K562 (cell line): ENCODE measurements around the gene MEX3D. TPM values are rescaled to one million over a fixed set of nuclear protein-coding genes. Genes with fewer than 3 reads are reported as not detected.

Experiments
- CBX3 ChIP-seq, 2 experiments: IDR thresholded peaks; 1 replicate in 1 of 2; 2 replicates in 1 of 2; pipeline ENCODE4 v1.6.1; 2012; ENCODE audit warnings: inconsistent platforms in 2 of 2, low read length in 2 of 2, borderline replicate concordance in 1 of 2, control low read depth in 1 of 2
- EZH2 ChIP-seq: IDR thresholded peaks from 2 replicates; pipeline ENCODE4 v1.6.1; 2012; ENCODE audit warnings: low read depth, mild to moderate bottlenecking, inconsistent platforms, low read length, borderline replicate concordance
- FOXK2 ChIP-seq, 2 experiments: fragments of 450-650 bp; IDR thresholded peaks in 1 of 2; conservative IDR thresholded peaks in 1 of 2; 2 replicates each; pipeline ENCODE4 v1.6.1; 2016; ENCODE audit warnings: low read depth in 2 of 2, mild to moderate bottlenecking in 1 of 2
- FOXM1 ChIP-seq, 2 experiments: fragments of 450-650 bp in 1 of 2; sonication (generic) in 1 of 2; formaldehyde crosslinking in 1 of 2; IDR thresholded peaks; 2 replicates each; pipeline versions ENCODE4 v1.6.1 to v1.9.0; 2017 to 2022; ENCODE audit warnings: low read depth in 2 of 2, mild to moderate bottlenecking in 2 of 2, missing genetic modification reagents in 1 of 2, moderate library complexity in 1 of 2
- HBP1 ChIP-seq: fragments of 450-650 bp; formaldehyde crosslinking; IDR thresholded peaks from 2 replicates; pipeline ENCODE4 v1.4.0; 2022; ENCODE audit warnings: missing genetic modification characterization
- ILF3 ChIP-seq: fragments of 450-650 bp; IDR thresholded peaks from 2 replicates; pipeline ENCODE4 v1.6.1; 2018; ENCODE audit warnings: antibody characterized with exemption, mild to moderate bottlenecking, moderate library complexity, borderline replicate concordance
- MAFK ChIP-seq: IDR thresholded peaks from 2 replicates; pipeline ENCODE4 v1.6.1; 2011; ENCODE audit warnings: low read length, improper control_type of control experiment
- MTA1 ChIP-seq: fragments of 450-650 bp; IDR thresholded peaks from 2 replicates; pipeline ENCODE4 v1.6.1; 2017; ENCODE audit warnings: borderline replicate concordance
- NCOR1 ChIP-seq: fragments of 450-650 bp; IDR thresholded peaks from 2 replicates; pipeline ENCODE4 v1.6.1; 2016; ENCODE audit warnings: mild to moderate bottlenecking, moderate library complexity
- NR2C2 ChIP-seq, 2 experiments: fragments of 200-800 bp in 1 of 2; sonication (Bioruptor generic) in 1 of 2; sonication (generic) in 1 of 2; formaldehyde crosslinking in 1 of 2; IDR thresholded peaks; 2 replicates each; pipeline versions ENCODE4 v1.6.1 to v1.8.0; 2016 to 2022; ENCODE audit warnings: mild to moderate bottlenecking in 1 of 2, missing compliant biosample characterization in 1 of 2, missing genetic modification characterization in 1 of 2, missing genetic modification reagents in 1 of 2
- NR2F6 ChIP-seq: fragments of 450-650 bp; formaldehyde crosslinking; IDR thresholded peaks from 2 replicates; pipeline ENCODE4 v1.4.0; 2020; ENCODE audit warnings: mild to moderate bottlenecking
- PPARD ChIP-seq: fragments of 250-450 bp; sonication (Bioruptor Pico); IDR thresholded peaks from 2 replicates; pipeline ENCODE4 v1.8.0; 2022; ENCODE audit warnings: inconsistent platforms, mild to moderate bottlenecking, moderate library complexity
- RAD51 ChIP-seq: fragments of 450-650 bp; IDR thresholded peaks from 2 replicates; pipeline ENCODE4 v1.7.1; 2016; ENCODE audit warnings: low read depth, mild to moderate bottlenecking, borderline replicate concordance
- RHOXF2B ChIP-seq: fragments of 250-450 bp; sonication (Bioruptor Pico); conservative IDR thresholded peaks from 2 replicates; pipeline ENCODE4 v1.5.1; 2021
- RNF219 ChIP-seq: fragments of 250-450 bp; sonication (Bioruptor Pico); IDR thresholded peaks from 2 replicates; pipeline ENCODE4 v1.5.0; 2022; ENCODE audit warnings: mild to moderate bottlenecking
- TCF3 ChIP-seq: sonication (generic); formaldehyde crosslinking; IDR thresholded peaks from 2 replicates; pipeline ENCODE4 v1.4.0; 2020; ENCODE audit warnings: mild to moderate bottlenecking, missing genetic modification reagents
- TGIF2 ChIP-seq: sonication (generic); formaldehyde crosslinking; IDR thresholded peaks from 2 replicates; pipeline ENCODE4 v1.8.1; 2022; ENCODE audit warnings: mild to moderate bottlenecking, missing genetic modification reagents, moderate library complexity
- ZBTB12 ChIP-seq: fragments of 250-450 bp; sonication (Bioruptor Pico); IDR thresholded peaks from 2 replicates; pipeline ENCODE4 v1.4.0; 2020
- ZBTB43 ChIP-seq: sonication (generic); formaldehyde crosslinking; IDR thresholded peaks from 2 replicates; pipeline ENCODE4 v1.8.0; 2023; ENCODE audit warnings: mild to moderate bottlenecking, missing genetic modification reagents
- ZBTB7A ChIP-seq: IDR thresholded peaks from 2 replicates; pipeline ENCODE4 v1.6.1; 2011; ENCODE audit warnings: low read depth, mild to moderate bottlenecking, low read length, moderate library complexity, borderline replicate concordance; ENCODE audit not compliant: control insufficient read depth
- ZNF785 ChIP-seq: fragments of 250-450 bp; sonication (Bioruptor Pico); IDR thresholded peaks from 2 replicates; pipeline ENCODE4 v1.4.0; 2020; ENCODE audit warnings: mild to moderate bottlenecking
- polyA plus RNA-seq, 8 experiments: library from polyadenylated mRNA; depleted of rRNA in 4 of 8; stranded (reverse) in 5 of 8; unstranded in 3 of 8; fragments of >200 nt; fragmentation: Nextera tagmentation in 2 of 8; fragmentation: Illumina TruSeq in 1 of 8; extraction: Ambion mirVana in 2 of 8; extraction: Trizol in 1 of 8; gene quantifications; 2 replicates each; pipeline versions ENCODE4 v1.2.1 to v1.2.3, GENCODE V29; 2011 to 2014; ENCODE audit warnings: inconsistent platforms in 1 of 8, missing spikeins in 1 of 8
- total RNA-seq, 7 experiments: library from RNA; depleted of rRNA in 6 of 7; stranded (reverse); fragments of >200 nt in 6 of 7; fragmentation: Illumina TruSeq in 2 of 7; extraction: Trizol in 2 of 7; gene quantifications; 2 replicates each; pipeline versions ENCODE4 v1.2.1 to v1.2.3, GENCODE V29; 2011 to 2021; ENCODE audit warnings: low replicate concordance in 1 of 7

The MEX3D gene
- total and polyA plus RNA-seq, 9 of the 15 experiments (the other 6 are each of a cell fraction or from before 2014, with no cell fraction given), result 1.7 to 39.3 (median 5.7) TPM

GRCh38 chr19:1507763-1508506, 60.2 kb downstream of the MEX3D start (continued):
- peak; percentile 98 for TF ChIP-seq FOXM1 (IDR thresholded peaks at IDR 0.05; ENCODE audit: low read depth)
- TF ChIP-seq FOXM1 (CRISPR knock-in tag; IDR thresholded peaks at IDR 0.05; ENCODE audit: low read depth), result no peak; the same call in 1 of the 2 replicates
- no peak for TF ChIP-seq RNF219 (CRISPR knock-in tag)
- no peak for TF ChIP-seq NCOR1
- no peak for TF ChIP-seq TGIF2 (CRISPR knock-in tag)
- no peak for TF ChIP-seq NR2C2 (CRISPR knock-in tag; IDR thresholded peaks at IDR 0.05)
- TF ChIP-seq NR2C2 (tag; IDR thresholded peaks at IDR 0.05), result peak; percentile 57; the same call in 1 of the 2 replicates
- peak; percentile 77; the same call in 1 of the 2 replicates for TF ChIP-seq RHOXF2B (CRISPR knock-in tag)
- peak; percentile 84 for TF ChIP-seq ZBTB7A
- TF ChIP-seq CBX3 (IDR thresholded peaks at IDR 0.05; ENCODE audit: borderline replicate concordance in 1 of 2, low read length in 2 of 2), result peak in 1 of 2 experiments; percentile 72; a peak in 1 of 3 replicates
- no peak for TF ChIP-seq EZH2
- peak; percentile 69; the same call in 1 of the 2 replicates for TF ChIP-seq ZBTB12 (CRISPR knock-in tag)
- TF ChIP-seq MAFK, result no peak
- TF ChIP-seq RAD51, result no peak
- TF ChIP-seq MTA1, result peak; percentile 71; the same call in 1 of the 2 replicates
- TF ChIP-seq TCF3, result 0 out of 2 replicates have a peak, but pooled peaks have one; percentile 5
- no peak for TF ChIP-seq PPARD (CRISPR knock-in tag)
- TF ChIP-seq NR2F6, result no peak
- no peak for TF ChIP-seq ZBTB43
- TF ChIP-seq ZNF785 (CRISPR knock-in tag), result no peak
- peak; percentile 64 to 73; a peak in 2 of 4 replicates for TF ChIP-seq FOXK2 (conservative IDR thresholded peaks at IDR 0.05 in 1 of 2, IDR thresholded peaks at IDR 0.05 in 1 of 2; ENCODE audit: low read depth in 2 of 2)
- no peak for TF ChIP-seq ILF3
- TF ChIP-seq HBP1 (CRISPR knock-in tag), result 0 out of 2 replicates have a peak, but pooled peaks have one; percentile 49
